SK-N-SH treated with all-trans-retinoic acid at 6 μM for 48 hours (cell line): ENCODE results near the gene NR2F2.

Experiments used
- ARNTL ChIP-seq: fragments of 450-650 bp; formaldehyde crosslinking; IDR thresholded peaks from 2 replicates; pipeline ENCODE4 v1.5.0; 2020; ENCODE audit warnings: low read depth, mild to moderate bottlenecking, moderate library complexity, borderline replicate concordance
- CREB5 ChIP-seq: fragments of 250-450 bp; sonication (Bioruptor Pico); IDR thresholded peaks from 2 replicates; pipeline ENCODE4 v1.5.1; 2020; ENCODE audit warnings: low read depth, mild to moderate bottlenecking, moderate library complexity
- CSDC2 ChIP-seq: fragments of 250-450 bp; sonication (Bioruptor Pico); IDR thresholded peaks from 2 replicates; pipeline ENCODE4 v1.5.0; 2020; ENCODE audit warnings: mild to moderate bottlenecking, moderate library complexity
- CSRNP3 ChIP-seq: fragments of 250-450 bp; sonication (Bioruptor Pico); IDR thresholded peaks from 2 replicates; pipeline ENCODE4 v1.5.1; 2021; ENCODE audit warnings: mild to moderate bottlenecking, moderate library complexity
- ESRRG ChIP-seq: fragments of 250-450 bp; sonication (Bioruptor Pico); IDR thresholded peaks from 2 replicates; pipeline ENCODE4 v1.6.1; 2021; ENCODE audit warnings: mild to moderate bottlenecking
- PATZ1 ChIP-seq: fragments of 250-450 bp; sonication (Bioruptor Pico); IDR thresholded peaks from 2 replicates; pipeline ENCODE4 v1.8.0; 2020; ENCODE audit warnings: mild to moderate bottlenecking, moderate library complexity, borderline replicate concordance
- POU6F1 ChIP-seq: fragments of 250-450 bp; sonication (Bioruptor Pico); IDR thresholded peaks from 2 replicates; pipeline ENCODE4 v1.8.0; 2021; ENCODE audit warnings: low read depth, mild to moderate bottlenecking, moderate library complexity, borderline replicate concordance
- PPARA ChIP-seq: fragments of 250-450 bp; sonication (Bioruptor Pico); IDR thresholded peaks from 2 replicates; pipeline ENCODE4 v1.5.0; 2020; ENCODE audit warnings: mild to moderate bottlenecking, borderline replicate concordance
- RARB ChIP-seq: fragments of 250-450 bp; sonication (Bioruptor Pico); IDR thresholded peaks from 2 replicates; pipeline ENCODE4 v1.8.0; 2021; ENCODE audit warnings: mild to moderate bottlenecking, moderate library complexity
- SNAI2 ChIP-seq: fragments of 250-450 bp; sonication (Bioruptor Pico); IDR thresholded peaks from 2 replicates; pipeline ENCODE4 v1.5.0; 2020; ENCODE audit warnings: mild to moderate bottlenecking, moderate library complexity
- TCF4 ChIP-seq: fragments of 250-450 bp; sonication (Bioruptor Pico); IDR thresholded peaks from 2 replicates; pipeline ENCODE4 v1.8.0; 2021; ENCODE audit warnings: mild to moderate bottlenecking, moderate library complexity, borderline replicate concordance
- TSHZ2 ChIP-seq: fragments of 250-450 bp; sonication (Bioruptor Pico); IDR thresholded peaks from 2 replicates; pipeline ENCODE4 v1.5.0; 2020; ENCODE audit warnings: mild to moderate bottlenecking, moderate library complexity
- ZFP3 ChIP-seq: fragments of 250-450 bp; sonication (Bioruptor Pico); IDR thresholded peaks from 2 replicates; pipeline ENCODE4 v1.5.0; 2020; ENCODE audit warnings: mild to moderate bottlenecking, moderate library complexity
- ZFP30 ChIP-seq: fragments of 450-650 bp; formaldehyde crosslinking; IDR thresholded peaks from 2 replicates; pipeline ENCODE4 v1.5.0; 2022; ENCODE audit warnings: mild to moderate bottlenecking, moderate library complexity

GRCh38 chr15:96334017-96334704 lies 3.7 kb downstream of the NR2F2 start:
- TF ChIP-seq TCF4 (CRISPR knock-in tag) (no peak), SNAI2 (no peak), CSDC2 (CRISPR knock-in tag) (no peak), ZFP3 (CRISPR knock-in tag) (no peak), CREB5 (CRISPR knock-in tag) (no peak), ESRRG (no peak), POU6F1 (CRISPR knock-in tag) (no peak), CSRNP3 (no peak), RARB (CRISPR knock-in tag) (no peak), ZFP30 (CRISPR knock-in tag) (no peak), TSHZ2 (CRISPR knock-in tag) (no peak), PATZ1 (CRISPR knock-in tag) (no peak), PPARA (CRISPR knock-in tag) (no peak), ARNTL (CRISPR knock-in tag) (no peak)
